GM18909 (cell line): Measurements from ENCODE around the gene CDH6.

Experiments
- ATAC-seq: cut with Tn5 transposase; IDR thresholded peaks from one replicate; pipeline ENCODE4 v1.9.1; 2021; ENCODE audit warnings: mild to moderate bottlenecking; ENCODE audit not compliant: unreplicated experiment, poor library complexity

The CDH6 gene

DNA sequence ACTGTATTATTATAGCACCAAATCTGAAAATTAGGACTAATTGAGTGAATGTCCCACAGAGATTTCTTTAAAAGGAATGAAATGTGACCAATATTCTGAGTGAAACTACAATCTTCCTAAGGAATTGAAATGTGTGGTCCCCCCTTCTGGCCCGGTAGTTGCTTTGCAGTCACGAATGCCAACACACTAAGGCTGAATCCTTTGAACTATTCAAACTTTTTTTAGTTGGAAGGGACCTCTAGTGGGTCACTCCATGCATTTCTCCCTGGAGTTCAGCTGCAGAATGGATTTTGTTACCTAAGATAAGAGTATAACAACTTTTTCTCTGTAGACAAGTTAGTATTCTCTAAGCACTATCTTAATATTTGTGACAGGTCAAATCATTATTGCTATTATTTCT is 2.8 kb downstream of the CDH6 start:
- ATAC-seq: no peak

DNA sequence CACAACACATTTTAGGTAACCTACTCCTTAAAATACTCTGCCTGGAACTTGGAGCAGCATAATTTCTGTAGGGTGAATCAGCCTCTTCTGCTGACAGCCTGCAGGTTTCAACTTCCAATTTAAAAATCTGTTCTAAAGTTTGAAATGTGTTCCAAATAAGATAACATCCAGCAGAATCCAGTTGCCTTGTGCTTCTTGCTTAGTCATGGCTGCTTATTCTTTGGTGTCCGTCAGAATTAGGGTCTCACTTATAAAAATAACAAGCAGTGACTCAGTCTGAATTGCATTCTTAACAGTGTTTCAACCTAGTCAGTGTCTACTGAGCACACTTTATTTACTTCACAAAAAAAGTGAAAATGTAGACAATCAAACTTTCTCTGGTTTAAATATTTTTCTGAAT is 3.7 kb downstream of the CDH6 start:
- ATAC-seq: no peak

DNA sequence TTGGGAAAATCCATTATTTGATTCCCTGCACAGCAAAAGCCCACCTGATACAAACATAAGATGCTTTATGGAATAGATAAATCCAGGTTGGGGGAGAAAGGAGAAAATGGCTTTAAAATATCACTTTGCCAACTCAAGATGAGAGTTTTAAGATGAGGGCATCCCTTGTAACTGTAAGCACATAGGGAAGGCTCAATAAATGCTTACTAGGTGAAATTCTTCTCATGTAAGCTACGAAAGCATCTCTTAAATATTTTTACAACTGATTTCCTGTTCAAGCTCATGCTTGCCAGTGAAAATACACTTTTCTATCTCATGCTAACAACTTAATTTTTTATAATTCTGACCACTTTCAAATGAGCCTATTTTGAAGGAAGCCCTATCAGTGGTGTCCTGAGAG is 11.5 kb downstream of the CDH6 start:
- ATAC-seq: no peak

DNA sequence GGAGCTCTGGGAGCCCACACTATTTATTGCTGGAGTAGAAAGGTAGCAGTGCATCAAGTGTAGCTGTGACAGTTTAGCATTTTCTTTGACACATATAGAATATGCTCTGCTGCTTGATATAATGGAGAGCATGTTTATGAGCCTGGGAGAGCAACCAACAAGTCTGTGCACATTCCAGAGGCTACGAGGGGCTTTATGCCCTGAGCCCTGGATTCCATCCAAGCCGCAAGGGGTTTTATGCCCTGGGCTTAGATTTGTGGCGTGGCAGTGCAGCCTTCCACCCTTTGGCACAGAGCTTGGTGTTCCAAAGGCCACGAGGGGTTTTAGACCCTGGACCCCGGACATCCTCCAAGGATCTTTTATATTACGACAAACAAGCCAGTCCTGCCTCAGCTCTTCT is 14.6 kb downstream of the CDH6 start:
- no peak for ATAC-seq

DNA sequence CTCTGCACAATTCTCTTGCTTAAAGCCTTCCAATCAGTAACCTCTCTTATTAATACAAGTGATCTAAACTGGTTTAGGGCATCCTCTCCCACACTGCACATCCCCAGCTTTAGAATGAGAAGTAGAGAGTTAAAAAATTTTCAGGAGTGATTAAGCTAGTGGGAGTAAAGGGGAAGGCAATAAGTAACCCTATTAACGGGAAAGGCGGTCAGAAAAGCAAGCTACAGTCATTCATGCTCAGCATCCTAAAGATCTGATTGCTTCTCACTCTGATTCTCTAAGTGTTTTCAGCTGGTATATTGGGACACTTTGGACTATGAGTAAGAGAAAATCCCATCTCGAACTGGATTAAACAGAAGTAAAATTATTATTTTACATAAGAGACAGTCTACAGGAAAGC is 15.8 kb downstream of the CDH6 start:
- ATAC-seq: no peak

DNA sequence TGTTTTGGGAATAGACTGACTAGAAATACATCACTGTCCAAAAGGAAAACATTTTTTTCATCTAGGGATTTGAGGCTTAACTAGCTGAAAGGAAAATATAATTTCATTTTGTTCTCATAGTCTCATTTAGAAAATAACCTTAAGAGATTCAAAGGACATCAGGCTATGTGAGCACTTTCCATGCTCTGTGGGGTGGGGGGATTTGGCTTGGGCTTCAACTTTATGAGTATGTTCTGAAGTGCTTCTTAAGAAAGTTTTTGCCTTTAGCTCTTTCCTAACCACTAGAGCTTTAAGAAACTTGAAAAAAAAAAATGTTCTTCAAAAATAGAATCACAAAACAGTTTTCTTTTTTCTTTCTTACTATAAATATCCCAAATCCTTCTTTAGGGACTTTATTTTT is 17.6 kb downstream of the CDH6 start:
- no peak for ATAC-seq

DNA sequence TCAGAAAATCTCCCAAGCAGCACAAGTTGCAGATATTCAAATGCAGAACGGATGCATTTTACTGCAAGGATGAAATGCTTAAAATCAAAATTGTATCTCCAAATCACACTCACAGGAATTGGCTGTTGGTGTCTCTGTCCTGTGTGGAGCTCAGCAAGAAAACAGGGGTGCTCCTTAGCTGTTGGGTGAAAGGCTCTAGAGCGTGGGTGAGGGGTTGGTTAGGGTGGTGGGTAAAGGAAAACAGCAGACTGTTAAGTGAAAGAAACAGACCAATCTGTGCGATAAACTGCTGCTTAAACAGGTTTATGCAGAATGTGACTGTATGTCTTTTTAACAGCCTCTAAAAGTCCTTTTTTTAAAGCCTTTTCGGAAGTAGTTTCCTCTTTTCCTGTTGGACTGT is 19.8 kb downstream of the CDH6 start:
- no peak for ATAC-seq

DNA sequence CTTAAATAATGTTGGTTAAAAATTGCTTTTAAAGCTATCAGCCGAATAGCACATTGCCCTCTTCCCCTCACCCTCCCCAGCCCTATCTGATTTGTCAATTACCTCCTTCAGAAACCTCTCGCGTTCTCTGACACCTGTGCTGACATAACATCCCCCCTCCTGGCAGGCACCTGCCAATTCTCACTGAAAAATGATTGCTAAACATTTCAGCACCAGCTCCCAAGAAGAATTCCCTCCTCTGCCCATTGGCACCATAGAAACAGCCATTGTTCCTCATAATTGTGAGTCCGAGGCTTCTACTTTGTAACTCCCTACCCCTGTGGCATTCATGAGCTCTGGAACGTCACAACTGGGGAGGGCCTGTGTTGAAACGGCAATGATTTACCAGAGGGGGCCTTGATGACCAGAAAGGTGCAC is 20.2 kb downstream of the CDH6 start:
- ATAC-seq: no peak

DNA sequence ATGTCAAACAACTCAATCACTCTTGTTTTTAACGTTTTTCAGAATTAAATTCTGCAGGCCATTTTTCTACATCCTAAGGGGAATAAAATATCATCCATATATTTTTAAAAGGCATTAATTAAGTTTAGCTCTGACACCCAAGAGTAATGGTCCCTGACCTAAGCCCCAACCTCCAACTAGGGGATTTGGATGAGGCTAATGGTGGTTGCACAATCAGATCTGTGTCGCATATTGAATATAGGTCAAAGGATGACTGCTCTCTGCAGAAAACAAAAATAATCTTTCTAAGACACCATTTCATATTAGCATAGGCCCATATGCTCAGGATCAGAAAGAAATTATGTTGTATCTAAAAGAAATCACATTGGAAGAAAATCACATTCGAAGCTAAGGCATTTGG is 20.7 kb downstream of the CDH6 start:
- no peak for ATAC-seq

DNA sequence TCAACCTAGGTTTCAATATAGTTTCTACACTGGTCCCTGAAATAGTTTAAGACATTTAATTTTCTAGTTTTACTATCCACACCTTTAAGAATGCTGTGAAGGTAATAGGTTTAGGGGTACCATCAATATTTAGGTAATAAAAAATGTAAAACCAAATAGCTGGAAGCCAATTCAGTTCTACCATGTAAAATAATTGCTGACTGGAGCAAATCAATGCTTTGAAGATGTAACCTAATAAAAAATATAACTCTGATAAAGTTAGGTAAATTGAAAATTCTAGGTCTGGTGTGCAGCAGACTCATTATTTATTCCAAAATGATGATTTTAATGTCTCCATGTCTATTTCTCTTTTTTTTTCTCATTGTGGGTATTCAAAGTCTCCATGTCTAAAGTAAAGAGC is 21.8 kb downstream of the CDH6 start:
- ATAC-seq: no peak

DNA sequence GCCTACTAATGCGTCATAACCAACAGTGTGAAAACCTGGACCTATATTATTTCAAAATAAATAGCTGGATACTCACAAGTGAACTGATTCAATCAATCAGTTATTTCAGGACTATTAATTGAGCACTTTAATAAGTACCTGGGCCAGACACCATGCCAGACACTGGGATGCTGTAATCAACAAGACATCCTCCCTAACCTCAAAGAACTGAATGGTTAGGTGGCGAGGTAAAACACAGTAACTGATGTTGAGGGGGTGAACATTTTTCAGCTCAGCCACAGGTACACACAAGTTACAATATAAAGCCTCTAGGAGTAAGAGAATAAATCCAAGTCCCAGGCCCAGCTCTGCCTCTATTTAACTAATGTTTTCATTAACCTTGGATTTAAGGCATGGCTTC is 24.0 kb downstream of the CDH6 start:
- no peak for ATAC-seq

DNA sequence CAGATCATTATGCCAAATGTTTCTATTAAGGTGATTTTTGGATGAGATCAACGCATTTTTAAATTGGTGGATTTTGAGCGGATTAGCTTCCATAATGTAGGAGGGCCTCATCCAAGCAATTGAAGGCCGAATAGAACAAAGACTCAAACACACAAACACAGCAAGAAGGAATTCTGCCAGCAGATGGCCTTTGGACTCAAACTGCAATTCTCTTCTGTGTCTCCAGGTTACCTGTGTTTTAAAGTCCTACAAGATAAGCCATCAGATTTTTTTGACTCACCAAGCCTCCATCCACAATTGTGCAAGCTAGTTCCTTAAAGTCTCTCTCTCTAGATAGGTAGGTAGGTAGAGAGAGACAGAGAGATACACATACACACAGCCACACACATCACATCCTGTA is 25.5 kb downstream of the CDH6 start:
- ATAC-seq: no peak

DNA sequence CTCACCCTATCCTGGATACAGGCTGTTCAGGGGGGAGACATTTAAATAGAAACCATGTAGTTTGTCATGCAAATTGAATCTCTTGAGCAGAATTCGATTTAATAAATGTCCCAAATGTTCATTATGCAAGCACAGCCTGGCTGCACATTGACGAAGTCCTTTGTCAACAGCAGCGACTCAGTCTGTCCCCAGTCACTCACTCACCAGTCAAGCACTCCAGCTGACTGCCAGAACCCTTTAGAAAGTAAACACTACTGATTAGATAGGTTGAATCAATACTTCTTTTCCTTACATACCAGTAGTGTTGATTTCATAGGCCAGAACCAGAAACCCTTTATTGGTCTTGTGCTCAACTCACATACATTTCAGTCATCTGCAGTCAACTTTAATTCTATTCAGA is 27.5 kb downstream of the CDH6 start:
- ATAC-seq: no peak

DNA sequence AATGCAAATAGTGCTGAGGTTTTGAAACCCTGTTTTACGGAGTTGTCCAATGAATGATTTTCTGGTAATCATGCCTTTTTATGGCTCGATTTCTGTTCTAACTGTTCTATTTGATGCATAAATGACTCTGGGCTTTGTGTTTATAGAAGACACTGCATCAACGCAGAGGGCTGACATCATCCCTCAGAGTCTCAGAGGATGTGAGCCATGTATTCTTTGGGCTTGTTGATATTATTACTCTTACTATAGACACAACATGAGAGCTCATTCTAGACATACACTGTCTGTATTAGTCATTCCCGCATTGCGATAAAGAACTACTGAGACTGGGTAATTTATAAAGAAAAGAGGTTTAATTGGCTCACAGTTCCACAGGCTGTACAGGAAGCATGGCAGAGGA is 31.6 kb downstream of the CDH6 start:
- ATAC-seq: no peak

DNA sequence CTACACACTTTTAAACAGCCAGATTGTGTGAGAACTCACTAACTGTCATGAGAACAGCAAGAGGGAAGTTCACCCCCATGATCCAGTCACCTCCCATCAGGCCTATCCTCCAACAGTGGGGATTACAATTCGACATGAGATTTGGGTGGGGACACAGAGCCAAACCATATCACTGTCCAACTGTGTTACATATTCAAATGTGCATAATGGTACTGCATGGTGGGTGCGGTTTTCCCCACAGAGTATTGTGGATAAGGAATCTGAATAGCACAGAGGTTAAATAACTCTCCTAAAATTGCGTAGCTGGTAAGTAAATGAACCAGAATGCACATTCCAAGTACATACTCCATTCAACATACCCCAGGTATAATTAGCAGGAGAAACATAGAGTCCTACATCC is 32.1 kb downstream of the CDH6 start:
- ATAC-seq: no peak

DNA sequence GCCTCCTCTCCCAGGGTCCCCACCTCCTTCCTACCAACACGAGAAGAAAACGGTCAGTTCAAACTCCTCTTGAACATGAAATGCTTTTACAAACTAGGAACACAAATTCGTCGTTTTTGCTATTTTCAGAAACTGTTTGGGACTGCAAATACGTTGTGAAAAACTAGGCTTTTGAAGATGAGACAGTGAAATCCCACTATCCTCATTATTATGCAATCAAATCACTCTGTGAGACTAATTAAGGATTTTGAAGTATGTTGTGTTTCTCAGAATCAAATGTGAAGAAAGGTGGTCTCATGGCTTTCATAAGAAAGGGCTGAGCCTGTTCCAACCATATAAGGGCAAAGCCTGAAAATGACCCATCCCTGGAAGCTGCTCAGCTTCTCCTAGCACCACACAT is 33.2 kb downstream of the CDH6 start:
- no peak for ATAC-seq

DNA sequence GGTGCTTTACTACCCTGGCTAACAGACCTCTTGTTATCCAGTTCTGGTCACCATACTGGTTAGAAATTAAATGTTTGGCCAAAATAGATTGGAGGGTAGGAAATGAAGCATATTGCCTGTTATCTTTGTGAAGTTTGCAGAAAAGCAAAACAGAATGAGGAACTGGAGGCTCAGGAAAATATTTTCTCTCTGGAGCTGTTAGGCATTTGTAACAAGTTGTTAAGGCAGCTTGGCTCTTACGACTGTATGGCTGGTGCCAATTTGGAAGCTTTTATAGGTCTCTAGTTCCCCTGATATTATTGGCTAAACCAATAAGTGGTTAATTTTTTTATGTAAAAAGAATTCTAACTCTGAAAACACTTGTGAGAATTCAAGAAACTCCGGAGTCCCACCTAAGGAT is 35.8 kb downstream of the CDH6 start:
- no peak for ATAC-seq

DNA sequence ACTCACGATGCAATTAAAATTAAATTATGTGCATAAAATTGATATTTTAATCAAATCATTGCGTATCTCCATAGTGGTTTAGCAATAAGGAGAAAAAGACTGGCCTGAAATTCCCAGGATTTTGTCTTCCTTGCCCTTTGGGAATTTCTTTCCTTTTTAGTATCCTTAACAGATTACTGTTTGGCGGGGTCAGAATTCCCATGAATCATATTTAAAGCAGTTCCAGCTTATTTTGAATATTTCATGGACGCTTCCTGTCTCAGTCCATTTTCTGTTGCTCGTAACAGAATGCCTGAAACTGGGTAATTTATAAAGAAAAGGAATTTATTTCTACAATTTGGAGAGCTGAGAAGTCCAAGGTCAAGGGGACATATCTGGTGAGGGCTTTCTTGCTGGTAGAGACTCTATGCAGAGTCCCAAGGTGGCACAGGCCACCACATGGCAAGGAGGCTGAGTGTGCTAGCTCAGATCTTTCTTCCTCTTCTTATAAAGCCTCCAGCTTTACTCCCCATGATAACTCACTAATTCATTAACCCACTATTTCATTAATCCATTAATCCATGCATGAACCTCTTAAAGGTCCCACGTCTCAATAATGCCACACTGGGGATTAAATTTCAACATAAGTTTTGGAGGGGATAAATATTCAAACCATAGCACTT is 37.8 kb downstream of the CDH6 start:
- ATAC-seq: no peak

DNA sequence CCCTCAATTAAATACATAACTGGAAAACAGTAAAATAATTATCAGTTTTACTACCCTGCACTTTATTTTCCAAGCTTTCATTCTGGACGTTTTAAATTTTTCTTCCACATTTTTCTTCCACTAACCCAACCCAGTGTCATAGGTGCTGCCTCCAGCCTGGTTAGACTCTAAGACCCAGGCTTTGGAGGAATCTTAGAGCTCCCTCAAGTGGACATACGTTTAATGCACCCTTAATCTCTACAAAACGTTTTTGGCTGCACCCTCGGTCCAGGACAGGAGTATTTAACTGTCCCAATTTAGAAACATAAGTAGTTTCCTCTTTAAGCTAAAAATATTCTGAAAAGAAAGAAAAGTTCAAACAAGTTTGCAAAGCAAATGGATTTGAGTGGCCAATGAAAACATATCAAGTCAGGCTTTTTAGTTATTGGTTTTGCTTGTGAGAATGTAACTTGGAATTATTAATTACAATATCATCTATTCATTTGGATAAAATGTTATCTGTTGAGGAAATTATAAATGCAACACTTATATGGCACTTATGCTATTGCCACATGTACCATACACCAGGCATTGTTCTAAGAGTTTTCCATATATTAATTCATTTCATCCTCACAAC is 38.9 kb downstream of the CDH6 start:
- peak; percentile 85 for ATAC-seq

DNA sequence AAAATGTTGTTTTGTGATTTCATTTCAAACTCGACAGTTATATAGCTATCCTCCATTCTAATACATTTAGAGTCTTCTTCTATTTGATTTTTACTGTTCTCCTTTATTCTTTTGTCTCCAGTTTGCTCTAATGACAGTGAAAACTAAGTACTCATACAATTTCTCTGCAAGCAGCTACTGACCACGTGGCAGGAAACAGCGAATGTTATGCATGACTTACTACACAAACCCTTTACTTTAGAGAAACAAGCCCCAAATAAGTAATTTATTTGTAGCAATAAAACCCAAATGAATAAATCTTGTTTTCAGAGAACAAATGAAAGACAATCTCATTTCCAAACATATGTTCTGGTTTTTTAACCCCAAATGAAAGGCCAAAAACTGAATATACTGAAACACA is 41.9 kb downstream of the CDH6 start:
- no peak for ATAC-seq

DNA sequence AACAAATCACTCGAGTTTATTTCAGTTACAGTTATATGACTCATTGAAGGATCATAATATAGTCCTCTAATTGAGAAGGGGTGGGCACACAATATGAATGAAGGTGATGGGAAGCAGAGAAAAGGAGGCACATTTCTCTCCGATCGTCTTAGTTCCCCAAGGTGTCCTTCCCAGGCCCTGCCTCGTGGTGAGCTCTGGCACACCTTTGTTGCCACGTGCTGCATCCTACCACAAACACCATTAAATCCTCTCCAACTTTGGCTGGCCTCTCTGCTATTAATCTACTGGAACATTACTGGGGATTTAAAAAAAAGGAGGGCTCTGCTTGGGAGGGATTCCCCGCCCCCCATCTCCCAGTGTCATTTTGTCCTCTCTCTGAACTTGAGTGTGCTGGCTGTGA is 42.9 kb downstream of the CDH6 start:
- ATAC-seq: no peak

DNA sequence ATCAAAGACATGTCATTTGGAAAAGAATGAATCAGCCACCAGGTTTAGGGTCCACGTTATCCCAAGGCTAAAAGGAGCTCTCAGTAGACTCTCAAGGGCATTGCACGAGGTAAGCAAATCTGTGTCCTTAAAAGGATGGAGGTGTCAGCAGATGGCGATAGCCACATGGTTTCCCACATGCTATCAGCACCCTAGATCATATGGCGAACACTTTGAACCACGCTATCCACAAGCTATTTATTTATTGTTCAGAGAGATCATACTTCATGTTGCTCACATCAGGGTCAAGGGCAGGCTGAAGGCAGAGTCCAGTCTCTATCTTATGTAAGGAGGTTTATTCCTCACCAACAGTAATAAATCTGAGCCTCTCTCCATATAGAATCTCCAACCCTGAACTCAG is 43.7 kb downstream of the CDH6 start:
- no peak for ATAC-seq

DNA sequence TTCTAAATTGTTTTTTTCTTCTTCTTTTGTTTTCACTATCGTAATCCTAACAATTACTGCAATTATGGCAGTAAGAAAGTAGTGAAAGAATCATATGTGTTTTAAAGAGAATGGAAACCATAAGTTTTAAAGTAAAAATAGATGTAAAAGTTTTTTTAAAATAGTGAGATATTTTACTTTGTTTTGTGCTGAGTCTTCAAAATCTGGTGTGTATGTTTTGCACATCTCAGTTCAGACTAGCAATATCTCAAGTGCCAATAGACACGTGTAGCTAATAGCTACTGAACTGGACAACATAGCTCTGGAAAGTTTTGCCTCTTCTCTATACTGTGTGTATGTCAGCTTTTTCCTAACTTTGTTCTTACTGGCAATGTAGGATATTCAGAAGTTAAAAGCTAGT is 45.0 kb downstream of the CDH6 start:
- no peak for ATAC-seq
